Calu3 (cell line): ENCODE data around the gene ACY1. TPM values are rescaled to one million over a fixed set of nuclear protein-coding genes. Genes with fewer than 3 reads are reported as not detected.

Experiments used
- BruUV-seq: library from RNA; stranded (reverse); fragments of 400-500 nt; replicated peaks from 2 replicates; lab custom pipeline; 2021; lab: Mats Ljungman, UMichigan
- CTCF ChIA-PET: fragments of 300-600 bp; sonication (Branson Sonifier 250); formaldehyde crosslinking; loops from one replicate; lab custom pipeline; 2022; ENCODE audit warnings: antibody characterized with exemption; lab: Charles Lee
- DNase-seq: peaks from one replicate; pipeline ENCODE4 v3.0.0; 2022
- H3K27ac Mint-ChIP-seq: one replicate; pipeline ENCODE4 v1.8.0; 2022; ENCODE audit warnings: mixed read lengths; ENCODE audit not compliant: unreplicated experiment
- H3K27me3 Mint-ChIP-seq: one replicate; pipeline ENCODE4 v1.8.0; 2022; ENCODE audit warnings: mixed read lengths; ENCODE audit not compliant: unreplicated experiment
- H3K36me3 Mint-ChIP-seq: one replicate; pipeline ENCODE4 v1.8.0; 2022; ENCODE audit warnings: mild to moderate bottlenecking, moderate library complexity, mixed read lengths; ENCODE audit not compliant: insufficient read depth, unreplicated experiment
- H3K4me1 Mint-ChIP-seq: one replicate; pipeline ENCODE4 v1.8.0; 2022; ENCODE audit warnings: mild to moderate bottlenecking, low read depth, mixed read lengths; ENCODE audit not compliant: unreplicated experiment
- H3K4me3 Mint-ChIP-seq: one replicate; pipeline ENCODE4 v1.8.0; 2022; ENCODE audit warnings: mild to moderate bottlenecking, low read depth, moderate library complexity, mixed read lengths; ENCODE audit not compliant: unreplicated experiment
- H3K9me3 Mint-ChIP-seq: one replicate; pipeline ENCODE4 v1.8.0; 2022; ENCODE audit warnings: low read depth, mixed read lengths; ENCODE audit not compliant: unreplicated experiment
- intact Hi-C: fragments of 100-400 bp; cut with micrococcal nuclease; formaldehyde crosslinking; loops from one replicate; pipeline ENCODE4 v1.10.0; 2022; ENCODE audit not compliant: unreplicated experiment
- total RNA-seq: library from RNA; stranded (reverse); gene quantifications from 2 replicates; pipeline ENCODE4 v1.2.3, GENCODE V29; 2022
- TF ChIP-seq, protein P1 (sequence below): fragments of 200-600 bp; IDR thresholded peaks from one replicate; pipeline ENCODE4 v1.8.0; 2022; ENCODE audit warnings: antibody characterized with exemption; ENCODE audit not compliant: unreplicated experiment

Gene ACY1
- total RNA-seq, 1 experiment from 2014 or later: 74.9 TPM

DNA sequence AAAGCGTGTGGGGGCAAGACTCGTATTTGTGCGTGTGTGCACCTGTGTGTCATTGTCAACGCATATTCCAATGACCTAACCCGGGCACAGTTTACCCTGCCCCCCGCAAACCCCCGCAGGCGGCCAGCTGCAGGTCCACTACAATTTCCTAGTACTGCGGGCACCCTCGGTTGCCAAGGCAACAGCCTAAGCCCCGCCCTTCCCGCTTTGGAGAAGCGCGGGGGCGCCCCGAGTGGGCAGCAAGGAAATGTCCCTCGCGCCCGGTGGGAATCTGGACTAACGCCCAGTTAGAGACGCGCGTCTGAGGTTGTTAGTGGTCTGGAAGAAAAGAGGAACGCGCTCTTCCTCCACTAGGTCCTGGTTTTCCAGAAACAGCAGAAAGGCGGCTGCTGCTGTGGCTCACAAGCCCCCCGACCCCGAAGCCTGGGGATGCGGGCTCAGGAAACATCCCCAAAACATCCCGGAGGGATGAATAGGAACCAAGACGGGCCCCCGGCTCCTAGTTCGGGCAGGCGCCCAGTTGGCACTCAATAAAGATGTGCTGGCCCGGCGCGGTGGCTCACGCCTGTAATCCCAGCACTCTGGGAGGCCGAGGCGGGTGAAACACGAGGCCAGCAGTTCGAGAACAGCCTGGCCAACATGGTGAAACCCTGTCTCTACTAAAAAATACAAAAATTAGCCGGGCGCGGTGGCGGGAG is 7.3 kb upstream of the ACY1 start:
- DNase-seq: no peak
- Mint-ChIP-seq H3K27ac (no peak overlapping the region), H3K4me1 (peaks cover 20% of the 10 kb centered on the region), H3K27me3 (no peaks in the 10 kb centered on the region), H3K36me3 (peaks cover 19% of the 10 kb centered on the region), H3K4me3 (peak overlapping the region; percentile 99), H3K9me3 (no peaks in the 10 kb centered on the region)
- intact Hi-C loops: no loop called here
- TF ChIP-seq, protein P1, sequence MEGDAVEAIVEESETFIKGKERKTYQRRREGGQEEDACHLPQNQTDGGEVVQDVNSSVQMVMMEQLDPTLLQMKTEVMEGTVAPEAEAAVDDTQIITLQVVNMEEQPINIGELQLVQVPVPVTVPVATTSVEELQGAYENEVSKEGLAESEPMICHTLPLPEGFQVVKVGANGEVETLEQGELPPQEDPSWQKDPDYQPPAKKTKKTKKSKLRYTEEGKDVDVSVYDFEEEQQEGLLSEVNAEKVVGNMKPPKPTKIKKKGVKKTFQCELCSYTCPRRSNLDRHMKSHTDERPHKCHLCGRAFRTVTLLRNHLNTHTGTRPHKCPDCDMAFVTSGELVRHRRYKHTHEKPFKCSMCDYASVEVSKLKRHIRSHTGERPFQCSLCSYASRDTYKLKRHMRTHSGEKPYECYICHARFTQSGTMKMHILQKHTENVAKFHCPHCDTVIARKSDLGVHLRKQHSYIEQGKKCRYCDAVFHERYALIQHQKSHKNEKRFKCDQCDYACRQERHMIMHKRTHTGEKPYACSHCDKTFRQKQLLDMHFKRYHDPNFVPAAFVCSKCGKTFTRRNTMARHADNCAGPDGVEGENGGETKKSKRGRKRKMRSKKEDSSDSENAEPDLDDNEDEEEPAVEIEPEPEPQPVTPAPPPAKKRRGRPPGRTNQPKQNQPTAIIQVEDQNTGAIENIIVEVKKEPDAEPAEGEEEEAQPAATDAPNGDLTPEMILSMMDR: no peak
- CTCF ChIA-PET: no interaction called here
- BruUV-seq: no TSS peak

GRCh38 chr3:51977446-51978142 is 5.7 kb upstream of the ACY1 start:
- CTCF ChIA-PET: no interaction called here
- DNase-seq: no peak

DNA sequence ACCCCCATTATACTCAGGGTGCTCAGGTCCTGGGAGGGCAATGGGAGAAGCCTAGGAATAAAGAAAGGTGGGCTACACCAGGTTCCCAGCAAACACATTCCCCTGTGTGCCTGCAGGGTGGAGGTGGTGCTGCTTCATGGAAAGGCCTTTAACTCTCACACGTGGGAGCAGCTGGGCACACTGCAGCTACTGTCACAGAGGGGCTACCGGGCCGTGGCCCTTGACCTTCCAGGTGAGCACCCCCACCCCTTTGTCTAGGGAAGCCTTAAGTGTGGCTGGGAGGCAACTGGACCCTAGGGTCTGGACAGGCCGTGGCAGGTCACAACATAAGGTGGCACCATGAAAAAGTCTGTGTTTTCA is 5.2 kb upstream of the ACY1 start:
- H3K4me3 Mint-ChIP-seq: no peak overlapping the region

More at GRCh38 chr3:51977446-51978142, 5.7 kb upstream of the ACY1 start:
- BruUV-seq: no TSS peak
- Mint-ChIP-seq H3K27ac (peak overlapping the region; percentile 31), H3K4me3 (no peak overlapping the region), H3K36me3 (peaks cover 30% of the 10 kb centered on the region), H3K27me3 (no peaks in the 10 kb centered on the region), H3K9me3 (no peaks in the 10 kb centered on the region), H3K4me1 (peaks cover 20% of the 10 kb centered on the region)
- TF ChIP-seq, protein P1: no peak
- intact Hi-C loops: no loop called here

DNA sequence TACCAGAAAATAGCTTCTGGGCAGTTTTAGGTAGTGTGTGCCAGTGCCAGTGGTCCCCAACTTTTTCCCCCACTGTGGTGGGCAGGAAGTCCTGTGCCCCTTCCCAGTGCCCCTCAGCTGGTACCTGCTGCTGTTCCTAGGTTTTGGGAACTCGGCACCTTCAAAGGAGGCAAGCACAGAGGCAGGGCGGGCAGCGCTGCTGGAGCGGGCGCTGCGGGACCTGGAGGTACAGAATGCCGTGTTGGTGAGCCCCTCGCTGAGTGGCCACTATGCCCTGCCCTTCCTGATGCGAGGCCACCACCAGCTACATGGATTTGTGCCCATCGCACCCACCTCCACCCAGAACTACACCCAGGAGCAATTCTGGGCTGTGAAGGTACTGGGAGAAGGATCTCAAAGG is 3.1 kb upstream of the ACY1 start:
- TF ChIP-seq, protein P1: no peak
- H3K4me3 Mint-ChIP-seq: no peak overlapping the region
- no TSS peak for BruUV-seq
- CTCF ChIA-PET: no interaction called here
- intact Hi-C loops: no loop called here
- no peaks in the 10 kb centered on the region for H3K27me3 Mint-ChIP-seq
- no peak for DNase-seq
- H3K4me1 Mint-ChIP-seq: peaks cover 6% of the 10 kb centered on the region
- H3K27ac Mint-ChIP-seq: no peak overlapping the region
- no peaks in the 10 kb centered on the region for H3K9me3 Mint-ChIP-seq
- H3K36me3 Mint-ChIP-seq: peaks cover 35% of the 10 kb centered on the region

More for the DNA sequence above, 5.2 kb upstream of the ACY1 start:
- H3K36me3 Mint-ChIP-seq: peaks cover 35% of the 10 kb centered on the region
- intact Hi-C loops: no loop called here
- TF ChIP-seq, protein P1: no peak
- DNase-seq: no peak
- CTCF ChIA-PET: no interaction called here
- peaks cover 20% of the 10 kb centered on the region for H3K4me1 Mint-ChIP-seq
- no peaks in the 10 kb centered on the region for H3K9me3 Mint-ChIP-seq
- H3K27me3 Mint-ChIP-seq: no peaks in the 10 kb centered on the region
- BruUV-seq: no TSS peak
- H3K27ac Mint-ChIP-seq: no peak overlapping the region
